Activated gamma-delta T cell (primary cell): ENCODE measurements around the gene EPHA4.

Experiments used
- DNase-seq: peaks from one replicate; lab custom pipeline; 2025; lab: John Stamatoyannopoulos, UW

EPHA4 gene

GRCh38 chr2:221473451-221473850 lies 98.7 kb downstream of the EPHA4 start:
- DNase-seq = no peak

- DNase-seq = no peak
These were observed 103.8 kb downstream of the EPHA4 start for GRCh38 chr2:221468317-221468716.

GRCh38 chr2:221467610-221468009 lies 104.5 kb downstream of the EPHA4 start:
- DNase-seq = no peak

GRCh38 chr2:221466744-221467143 lies 105.4 kb downstream of the EPHA4 start:
- DNase-seq = no peak

GRCh38 chr2:221465776-221466175 lies 106.3 kb downstream of the EPHA4 start:
- DNase-seq = no peak

GRCh38 chr2:221464971-221465370 lies 107.1 kb downstream of the EPHA4 start:
- no peak for DNase-seq

GRCh38 chr2:221463241-221463896 lies 108.7 kb downstream of the EPHA4 start:
- DNase-seq = no peak

GRCh38 chr2:221461901-221462300 lies 110.2 kb downstream of the EPHA4 start:
- DNase-seq = no peak

GRCh38 chr2:221460136-221460535 lies 112.0 kb downstream of the EPHA4 start:
- no peak for DNase-seq

- no peak for DNase-seq
These were observed 113.5 kb downstream of the EPHA4 start for GRCh38 chr2:221458578-221458977.

GRCh38 chr2:221455214-221455613 lies 116.9 kb downstream of the EPHA4 start:
- DNase-seq = no peak

- DNase-seq = no peak
These were observed 117.5 kb downstream of the EPHA4 start for GRCh38 chr2:221454459-221455105.

GRCh38 chr2:221451862-221452788 lies 120.0 kb downstream of the EPHA4 start:
- DNase-seq = no peak

GRCh38 chr2:221450280-221450679 lies 121.8 kb downstream of the EPHA4 start:
- DNase-seq = no peak

GRCh38 chr2:221449406-221449805 lies 122.7 kb downstream of the EPHA4 start:
- DNase-seq = no peak

- no peak for DNase-seq
These were observed 123.2 kb downstream of the EPHA4 start for GRCh38 chr2:221448844-221449390.

- no peak for DNase-seq
These were observed 123.9 kb downstream of the EPHA4 start for GRCh38 chr2:221448057-221448843.

- no peak for DNase-seq
These were observed 124.8 kb downstream of the EPHA4 start for GRCh38 chr2:221447310-221447709.

- DNase-seq = no peak
These were observed 126.0 kb downstream of the EPHA4 start for GRCh38 chr2:221446140-221446539.

- DNase-seq = no peak
These were observed 128.0 kb downstream of the EPHA4 start for GRCh38 chr2:221444106-221444505.

- no peak for DNase-seq
These were observed 128.5 kb downstream of the EPHA4 start for GRCh38 chr2:221443645-221444044.

- DNase-seq = no peak
These were observed 130.0 kb downstream of the EPHA4 start for GRCh38 chr2:221442128-221442527.
